NCI-H2081 treated with DMSO at 0.1 percent for 48 hours (cell line): ENCODE measurements around the gene GARS1.
A peak's percentile ranks its signal among the peaks of the same experiment; 100 is the strongest.

ENCODE experiments used
- DNase-seq: peaks from one replicate; lab custom pipeline; 2025; lab: John Stamatoyannopoulos, UW

GARS1 gene

DNA sequence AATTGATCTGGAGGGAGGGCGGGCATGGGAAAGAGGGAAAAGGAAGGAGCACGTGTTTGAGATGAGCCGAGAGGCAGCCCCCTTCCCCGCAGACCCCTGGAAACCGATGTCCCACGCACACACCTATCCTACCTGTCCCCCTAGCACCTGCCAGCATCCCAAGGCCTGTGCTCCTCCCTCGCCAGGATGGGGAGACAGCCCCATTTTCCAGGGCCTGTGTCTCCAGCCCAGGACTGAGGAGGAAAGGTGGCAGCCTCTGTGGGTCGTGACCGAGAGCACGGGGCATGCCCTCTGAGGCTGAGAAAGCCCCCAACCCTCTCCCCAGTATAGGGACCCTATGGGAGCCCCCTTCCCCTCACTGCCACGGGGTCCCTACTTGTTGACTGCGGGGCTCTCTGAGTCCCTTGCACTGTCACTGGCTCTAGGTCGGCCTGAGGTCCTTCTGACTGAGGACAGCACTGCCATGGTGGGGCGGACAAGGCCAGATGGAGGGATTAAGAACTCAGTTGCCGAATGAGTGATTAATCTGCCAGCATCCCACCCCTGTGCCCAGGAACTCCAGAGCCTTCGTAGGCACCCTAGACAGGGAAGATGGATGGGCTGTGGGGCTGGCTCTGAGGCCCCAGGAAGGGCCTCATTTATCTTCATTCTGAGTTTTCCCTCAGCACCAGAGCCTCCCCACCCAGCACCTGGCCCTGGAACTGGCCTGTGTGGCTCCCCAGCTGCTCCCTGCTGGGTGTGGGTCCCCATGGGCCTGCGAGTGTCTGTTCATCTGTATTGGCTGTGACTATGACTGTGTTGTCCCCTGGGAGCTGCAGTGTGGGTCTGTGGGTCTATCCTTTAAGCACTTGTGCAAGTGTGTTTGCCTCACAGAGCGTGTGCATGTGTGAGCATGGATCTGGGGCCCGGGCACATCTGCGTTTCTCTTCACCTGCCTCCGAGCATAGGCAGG lies 61.6 kb downstream of the GARS1 start:
- no peak for DNase-seq

DNA sequence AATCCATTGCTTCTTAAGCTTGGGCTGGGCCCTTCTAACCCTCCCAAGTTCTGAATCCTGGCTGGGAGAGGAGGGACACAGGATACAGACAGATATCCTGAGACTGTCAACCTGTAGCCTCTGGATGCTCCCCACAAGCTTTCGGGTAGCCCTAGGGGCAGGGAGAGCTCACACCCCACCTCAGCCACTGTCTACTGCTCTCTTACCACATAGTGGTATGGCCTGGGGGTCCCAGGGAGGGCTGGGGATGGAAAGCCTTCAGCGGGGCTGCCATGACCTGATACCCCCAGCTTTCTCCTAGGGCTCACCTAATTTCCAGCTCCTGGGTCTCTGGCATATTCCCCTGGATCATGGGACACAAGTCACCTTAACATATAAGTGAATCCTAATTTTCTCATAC lies 62.5 kb downstream of the GARS1 start:
- DNase-seq = no peak

- no peak for DNase-seq
Observed at GRCh38 chr7:30658479-30659074, 63.9 kb downstream of the GARS1 start.

DNA sequence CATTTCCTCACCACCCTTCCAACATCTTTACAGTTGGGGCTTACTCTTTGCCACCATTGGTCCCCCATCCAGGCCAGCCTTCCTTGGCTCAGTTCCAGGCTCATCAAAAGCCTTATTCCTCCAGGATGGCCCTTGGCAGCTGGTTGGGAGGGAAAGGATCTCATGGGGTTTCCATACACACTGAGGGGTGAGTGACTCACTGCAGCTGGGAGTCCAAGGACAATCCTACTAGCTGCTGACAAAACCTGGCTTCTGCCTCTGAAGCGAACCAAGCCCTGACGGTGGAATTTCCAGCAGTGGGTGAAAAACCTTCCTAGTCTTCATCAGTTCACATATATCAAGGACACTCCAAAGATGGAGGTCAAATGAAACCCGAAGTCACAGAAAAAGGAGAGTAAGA lies 64.6 kb downstream of the GARS1 start:
- DNase-seq = no peak

- DNase-seq = peak; percentile 57
Observed at GRCh38 chr7:30660331-30661255, 65.9 kb downstream of the GARS1 start.

- no peak for DNase-seq
Observed at GRCh38 chr7:30661926-30662325, 67.2 kb downstream of the GARS1 start.

DNA sequence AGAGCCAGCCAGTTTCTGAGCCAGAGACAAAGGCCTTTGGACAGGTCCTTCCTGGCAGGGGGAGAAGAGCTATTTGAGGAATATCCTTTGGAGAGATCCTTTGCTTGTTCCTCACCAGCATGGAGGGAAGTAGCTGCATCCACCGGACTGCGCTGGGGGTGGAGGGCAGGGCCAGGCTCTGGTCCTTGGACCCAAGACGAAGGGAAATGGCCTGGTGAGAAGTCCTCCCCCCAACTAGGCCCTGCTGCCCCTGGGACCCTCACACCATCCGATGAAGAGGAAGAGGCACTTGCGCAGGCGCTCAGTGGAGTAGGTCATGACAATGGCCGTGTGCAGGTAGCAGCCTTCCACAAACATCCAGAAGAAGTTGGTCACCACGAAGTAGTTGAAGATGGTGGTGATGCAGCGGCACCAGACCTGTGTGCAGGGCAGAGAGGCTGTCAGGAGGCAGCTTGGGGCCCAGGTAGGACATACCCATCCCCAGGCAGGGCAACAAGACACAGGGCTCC lies 67.8 kb downstream of the GARS1 start:
- no peak for DNase-seq

- no peak for DNase-seq
Observed at GRCh38 chr7:30663414-30663813, 68.7 kb downstream of the GARS1 start.

DNA sequence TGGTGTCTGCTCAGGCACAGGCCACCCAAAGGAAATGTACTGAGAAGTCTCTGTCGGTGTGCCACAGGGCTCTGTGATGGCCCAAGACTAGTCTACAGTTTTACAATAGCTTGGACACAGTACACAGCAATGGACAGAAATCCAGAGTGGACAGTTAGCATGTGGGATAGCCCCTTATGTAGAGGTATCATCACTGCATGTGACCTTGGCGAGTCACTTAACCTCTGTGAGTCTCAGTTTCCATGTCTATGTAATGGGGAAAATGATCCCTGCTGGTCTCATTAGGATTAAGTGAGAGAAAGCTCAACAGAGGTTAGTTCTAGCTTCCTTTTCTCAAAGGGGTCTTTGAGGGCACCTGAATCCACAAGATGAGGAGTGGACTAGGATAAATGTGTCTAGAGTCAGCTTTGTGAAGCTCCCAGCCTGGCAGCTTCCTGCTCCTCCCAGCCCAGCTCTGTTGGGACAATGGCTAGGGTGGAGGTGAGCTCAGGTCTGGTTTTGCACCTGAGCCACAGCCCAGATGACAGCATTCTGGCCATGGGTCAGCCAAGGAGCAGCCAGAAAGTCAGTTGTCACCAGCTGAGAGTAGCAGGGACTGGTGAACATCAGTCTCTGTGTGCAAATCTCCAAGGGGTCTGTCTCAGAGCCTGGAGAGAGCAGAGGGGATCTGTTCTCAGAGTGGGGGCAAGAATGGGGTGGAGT lies 69.7 kb downstream of the GARS1 start:
- no peak for DNase-seq

DNA sequence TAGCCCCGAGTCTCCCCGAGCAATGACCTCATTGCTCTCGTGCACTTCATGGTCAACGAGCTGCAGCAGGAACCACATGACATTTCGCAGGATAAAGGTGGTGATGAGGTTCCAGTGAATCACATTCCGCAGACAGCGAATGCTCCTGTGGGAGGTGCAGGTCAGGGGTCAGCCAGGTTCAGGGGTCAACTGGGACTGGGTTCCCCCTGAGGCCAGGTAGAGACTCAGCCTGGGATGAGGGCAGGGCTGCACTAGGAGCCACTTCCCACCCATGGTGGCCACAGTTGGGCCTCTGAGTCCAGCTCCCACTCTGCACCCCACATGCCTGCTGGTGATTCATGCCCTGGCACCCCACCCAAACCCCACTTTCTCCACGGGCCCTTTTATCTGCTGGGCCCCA lies 70.4 kb downstream of the GARS1 start:
- no peak for DNase-seq

DNA sequence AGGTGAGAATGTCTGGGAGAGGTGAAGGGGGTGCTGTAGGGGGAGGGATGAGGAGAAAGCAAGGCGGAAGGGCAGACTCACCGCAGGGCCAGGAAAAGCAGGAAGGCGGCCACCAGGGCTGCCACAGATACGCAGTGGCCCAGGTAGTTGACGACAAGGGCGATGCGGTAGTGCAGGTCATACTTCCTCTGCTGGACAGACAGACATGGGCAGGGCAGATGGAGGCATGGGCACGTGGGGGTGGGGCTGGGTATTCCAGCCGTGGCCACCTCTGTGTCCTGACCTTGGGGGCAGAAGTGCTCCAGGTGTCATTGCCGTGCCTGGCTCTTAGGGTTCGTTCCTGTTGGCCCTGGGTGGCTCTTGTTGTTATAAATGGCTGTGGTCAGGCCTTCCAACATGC lies 70.8 kb downstream of the GARS1 start:
- no peak for DNase-seq

DNA sequence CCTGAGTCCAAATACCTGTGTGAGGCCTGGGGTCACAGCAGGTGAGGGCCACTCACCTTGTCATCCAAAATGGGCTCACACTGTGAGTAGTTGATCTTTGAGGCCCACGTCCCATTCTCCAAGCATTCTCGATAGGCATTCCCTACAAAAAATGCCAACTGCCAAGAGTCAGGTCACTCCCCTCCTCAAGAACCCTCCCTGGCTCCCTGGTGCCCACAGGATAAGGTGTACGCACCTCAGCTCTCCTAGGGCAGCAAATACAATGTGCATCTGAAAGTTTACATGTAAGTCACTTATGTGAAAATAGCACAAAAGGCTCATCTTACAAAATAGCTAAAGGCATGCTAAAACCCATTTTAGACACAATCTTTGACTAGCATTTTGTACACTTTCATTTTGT lies 72.5 kb downstream of the GARS1 start:
- DNase-seq = no peak

GRCh38 chr7:30668102-30668501 lies 73.4 kb downstream of the GARS1 start:
- no peak for DNase-seq

DNA sequence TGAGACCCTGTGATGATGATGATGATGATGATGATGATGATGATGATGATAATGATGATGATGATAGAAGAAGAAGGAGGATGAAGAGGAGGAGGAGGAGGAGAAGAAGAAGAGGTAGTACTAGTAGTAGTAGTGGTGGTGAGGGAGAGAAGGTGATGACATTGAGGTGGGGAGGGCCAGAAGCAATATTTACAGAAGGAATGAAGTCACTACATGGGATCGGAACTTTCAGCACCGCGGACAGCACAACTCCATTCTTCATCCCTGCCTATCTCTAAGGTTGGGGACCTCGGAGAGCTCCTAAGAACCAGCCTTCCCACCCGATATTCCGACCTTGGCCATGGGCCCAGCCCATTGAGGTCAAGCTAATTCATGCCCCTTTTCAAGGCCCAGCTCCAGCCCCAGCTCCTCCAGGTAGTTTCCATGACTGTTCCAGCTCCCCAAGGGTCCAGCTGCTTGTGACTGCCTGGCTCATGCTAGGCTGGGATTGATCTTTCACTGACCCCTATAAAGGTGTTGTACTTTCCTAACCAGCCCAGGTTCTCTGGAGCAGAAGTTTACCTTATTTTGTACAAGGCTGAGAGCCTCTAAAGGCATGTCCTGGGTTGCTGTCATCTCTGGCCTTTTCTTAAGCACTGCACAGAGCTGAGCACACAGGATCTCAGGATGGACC lies 77.3 kb downstream of the GARS1 start:
- no peak for DNase-seq

GRCh38 chr7:30674420-30674819 lies 79.7 kb downstream of the GARS1 start:
- no peak for DNase-seq

DNA sequence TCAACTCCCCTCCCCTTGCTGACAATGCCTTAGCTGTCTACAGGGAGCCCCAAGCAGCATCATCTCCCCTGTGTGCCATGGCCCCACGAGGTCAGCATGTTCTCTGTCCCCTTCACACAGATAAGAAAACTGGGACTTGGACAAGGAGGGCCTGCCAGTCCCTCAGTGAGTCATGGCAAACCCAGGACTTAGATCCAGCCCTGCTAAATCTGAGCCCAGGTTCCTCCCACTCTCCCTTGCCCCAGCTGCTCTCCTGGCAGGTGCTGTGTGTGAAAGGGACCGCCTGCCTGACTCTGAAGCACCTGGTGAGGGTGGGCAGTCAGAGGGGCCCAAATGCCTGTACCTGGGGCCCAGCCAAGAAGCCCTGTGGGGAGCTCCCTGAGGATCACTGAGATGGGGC lies 80.2 kb downstream of the GARS1 start:
- no peak for DNase-seq

GRCh38 chr7:30678805-30679204 lies 84.1 kb downstream of the GARS1 start:
- no peak for DNase-seq

DNA sequence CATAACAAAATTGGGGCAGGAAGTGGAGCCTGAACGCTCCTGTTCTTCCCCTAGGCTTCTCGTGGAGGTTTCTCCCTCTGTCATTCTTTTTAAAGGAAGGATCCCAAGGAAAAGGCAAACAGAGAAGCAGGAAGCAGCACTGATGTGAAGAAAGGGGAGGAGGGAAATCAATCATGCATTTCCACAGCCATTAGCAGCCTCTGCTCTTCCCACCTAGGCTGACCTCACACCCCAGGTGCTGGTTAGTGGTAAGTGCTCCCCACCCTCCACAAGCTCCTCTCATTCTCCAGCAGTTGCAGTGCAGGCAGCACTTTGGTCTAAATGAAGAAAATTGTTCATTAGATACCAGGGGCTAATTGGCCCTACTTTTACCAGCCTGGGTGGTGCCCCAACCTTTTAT lies 85.0 kb downstream of the GARS1 start:
- no peak for DNase-seq

GRCh38 chr7:30681331-30681797 lies 86.7 kb downstream of the GARS1 start:
- no peak for DNase-seq

DNA sequence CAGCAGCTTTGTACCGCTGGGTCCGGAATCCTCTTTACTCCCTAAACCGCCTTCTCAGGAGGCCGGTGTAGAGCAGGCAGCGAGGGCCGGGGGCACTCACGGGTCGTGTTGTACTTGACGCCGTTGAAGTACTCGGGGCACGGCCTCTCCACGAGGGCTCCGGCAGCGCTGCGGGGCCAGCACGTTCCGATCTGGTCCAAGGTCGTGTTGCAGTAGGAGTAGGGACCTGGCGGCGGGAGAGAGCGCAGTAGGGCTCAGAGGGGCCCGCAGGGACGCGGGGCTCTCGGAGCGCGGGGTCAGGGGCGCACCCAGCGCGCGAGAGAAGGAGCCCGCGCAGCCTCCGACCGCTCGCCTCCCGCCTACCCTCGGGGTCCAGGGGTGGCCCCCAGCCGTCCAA lies 87.1 kb downstream of the GARS1 start:
- DNase-seq = no peak
